Stimulated activated CD8-positive, alpha-beta memory T cell treated with anti-CD3 and anti-CD28 coated beads, Interleukin-4, amount 100 ng/mL, for 48 hours (primary cell): ENCODE data around the gene ITIH1.

Experiments
- DNase-seq: peaks from one replicate; pipeline ENCODE4 v3.0.0-alpha.2; 2020

ITIH1 gene

GRCh38 chr3:52820736-52821135, 43.3 kb downstream of the ITIH1 start:
- DNase-seq, result peak; percentile 44

GRCh38 chr3:52822363-52822762, 45.0 kb downstream of the ITIH1 start:
- no peak for DNase-seq

GRCh38 chr3:52824037-52824436, 46.6 kb downstream of the ITIH1 start:
- no peak for DNase-seq

- DNase-seq, result no peak
Measured at GRCh38 chr3:52827441-52827840, 50.0 kb downstream of the ITIH1 start.

GRCh38 chr3:52827866-52828376, 50.5 kb downstream of the ITIH1 start:
- no peak for DNase-seq

- no peak for DNase-seq
Measured at GRCh38 chr3:52829482-52829881, 52.1 kb downstream of the ITIH1 start.

GRCh38 chr3:52829906-52830463, 52.6 kb downstream of the ITIH1 start:
- no peak for DNase-seq

- DNase-seq, result no peak
Measured at GRCh38 chr3:52830535-52831258, 53.3 kb downstream of the ITIH1 start, which contains the start of gene ITIH4. Gene ITIH4 (minus strand): TSS chr3:52830672. CDS start chr3:52830642, 30 bp downstream.

GRCh38 chr3:52831500-52832301, 54.3 kb downstream of the ITIH1 start:
- DNase-seq, result no peak

- DNase-seq, result no peak
Measured at GRCh38 chr3:52833202-52833601, 55.8 kb downstream of the ITIH1 start.

- DNase-seq, result no peak
Measured at GRCh38 chr3:52834871-52835501, 57.6 kb downstream of the ITIH1 start, which contains the start of gene MUSTN1. Gene MUSTN1 (minus strand): TSS chr3:52835019. CDS start chr3:52834948, 71 bp downstream.

GRCh38 chr3:52835766-52836470, 58.5 kb downstream of the ITIH1 start:
- DNase-seq, result no peak

- DNase-seq, result no peak
Measured at GRCh38 chr3:52836471-52836845, 59.1 kb downstream of the ITIH1 start.

GRCh38 chr3:52836986-52837385, 59.6 kb downstream of the ITIH1 start:
- DNase-seq, result no peak

GRCh38 chr3:52838561-52839267, 61.3 kb downstream of the ITIH1 start:
- DNase-seq, result no peak

- no peak for DNase-seq
Measured at GRCh38 chr3:52839268-52839575, 61.8 kb downstream of the ITIH1 start.

GRCh38 chr3:52839892-52840545, 62.6 kb downstream of the ITIH1 start:
- no peak for DNase-seq

- DNase-seq, result no peak
Measured at GRCh38 chr3:52841211-52841980, 64.0 kb downstream of the ITIH1 start.
